Suppressor macrophage treated with lipopolysaccharide for 4 hours (primary cell): ENCODE measurements around the gene UMAD1.
"Not testable (repeated sequence)": the region's sequence is repeated elsewhere in the genome, so short reads cannot be mapped to it uniquely, and the experiment has no call there.

Experiments used
- DNase-seq: peaks from one replicate; pipeline ENCODE4 v3.0.0-alpha.2; 2020

UMAD1 gene

GRCh38 chr7:7652798-7653540, 12.4 kb downstream of the UMAD1 start:
- DNase-seq: no peak

DNA sequence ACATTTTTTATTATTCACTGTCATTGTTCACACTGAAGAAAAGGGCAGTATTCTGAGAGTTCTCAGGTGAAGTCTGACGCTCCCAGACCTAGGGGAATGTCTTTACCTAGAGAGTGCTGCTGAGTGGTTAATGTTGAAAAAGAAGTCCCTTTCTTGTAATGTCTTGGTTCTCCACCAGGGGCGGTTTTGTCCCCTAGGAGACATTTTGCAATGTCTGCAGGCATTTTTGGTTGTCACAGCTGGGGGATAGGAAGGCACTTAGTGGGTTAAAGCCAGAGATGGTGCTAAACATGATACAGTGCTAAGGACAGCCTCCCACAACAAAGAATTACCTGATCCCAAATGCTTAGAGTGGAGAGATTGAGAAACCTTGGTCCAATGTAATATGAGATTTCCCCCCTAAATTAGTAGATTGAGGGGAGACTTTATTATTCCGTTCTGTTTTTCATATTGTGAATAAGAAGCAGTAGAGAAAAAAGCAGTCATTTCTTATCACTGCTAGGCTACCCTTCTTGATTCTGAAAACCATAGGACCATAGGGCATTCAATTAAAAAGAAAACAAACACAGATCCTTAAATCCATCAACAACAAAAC, 13.1 kb downstream of the UMAD1 start:
- peak; percentile 27 for DNase-seq

- no peak for DNase-seq
These were observed 14.6 kb downstream of the UMAD1 start for GRCh38 chr7:7654964-7655715.

DNA sequence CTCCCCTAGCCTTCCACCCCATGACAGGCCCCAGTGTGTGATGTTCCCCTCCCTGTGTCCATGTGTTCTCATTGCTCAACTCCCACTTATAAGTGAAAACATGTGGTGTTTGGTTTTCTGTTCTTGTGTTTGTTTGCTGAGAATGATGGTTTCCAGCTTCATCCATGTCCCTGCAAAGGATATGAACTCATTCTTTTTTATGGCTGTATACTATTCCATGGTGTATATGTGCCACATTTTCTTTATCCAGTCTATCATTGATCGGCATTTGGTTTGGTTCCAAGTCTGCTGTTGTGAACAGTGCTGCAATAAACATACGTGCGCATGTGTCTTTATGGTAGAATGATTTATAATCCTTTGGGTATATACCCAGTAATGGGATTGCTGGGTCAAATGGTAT, 15.9 kb downstream of the UMAD1 start:
- DNase-seq: not testable (repeated sequence)

GRCh38 chr7:7662527-7662926, 22.0 kb downstream of the UMAD1 start:
- no peak for DNase-seq

- DNase-seq: no peak
These were observed 23.7 kb downstream of the UMAD1 start for GRCh38 chr7:7664291-7664690.

- no peak for DNase-seq
These were observed 24.5 kb downstream of the UMAD1 start for GRCh38 chr7:7665031-7665430.

DNA sequence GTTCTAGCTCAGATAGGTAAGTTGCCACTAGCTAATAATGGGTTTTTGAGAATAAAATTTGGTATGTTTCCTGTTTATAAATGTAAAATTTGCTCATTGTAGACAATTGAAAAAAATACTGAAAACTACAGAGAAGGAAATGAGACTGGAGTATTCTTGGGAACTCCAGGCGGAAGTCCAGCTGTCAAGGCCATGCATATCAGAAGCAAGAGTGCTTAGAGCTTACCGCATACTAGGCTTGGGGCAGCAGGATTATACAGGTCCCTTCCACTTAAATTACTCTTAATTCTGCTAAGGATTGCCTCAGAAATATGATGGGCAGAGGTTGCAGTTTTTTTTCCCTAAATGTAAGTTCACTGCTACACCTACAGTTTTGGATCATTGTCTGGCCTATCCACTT, 26.6 kb downstream of the UMAD1 start:
- DNase-seq: no peak

DNA sequence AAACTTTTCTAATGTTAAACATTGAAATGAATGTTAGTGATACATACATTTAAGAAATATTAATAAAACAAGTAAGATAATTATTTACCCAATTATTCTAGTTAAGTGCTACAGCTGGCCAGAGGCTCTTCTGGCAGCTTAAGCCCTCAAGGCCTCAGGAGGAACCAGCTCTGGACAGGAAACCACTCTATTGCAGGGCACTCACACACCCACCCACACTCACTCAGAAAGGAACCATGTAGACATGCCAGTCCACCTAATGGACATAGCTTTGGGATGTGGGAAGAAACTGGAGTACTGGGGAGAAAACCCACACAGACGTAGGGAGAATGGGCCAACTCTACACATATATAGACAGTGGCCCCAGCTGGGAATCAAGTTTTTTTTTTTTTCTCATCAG, 28.2 kb downstream of the UMAD1 start:
- DNase-seq: peak; percentile 43

- no peak for DNase-seq
These were observed 29.9 kb downstream of the UMAD1 start for GRCh38 chr7:7670490-7670889.

DNA sequence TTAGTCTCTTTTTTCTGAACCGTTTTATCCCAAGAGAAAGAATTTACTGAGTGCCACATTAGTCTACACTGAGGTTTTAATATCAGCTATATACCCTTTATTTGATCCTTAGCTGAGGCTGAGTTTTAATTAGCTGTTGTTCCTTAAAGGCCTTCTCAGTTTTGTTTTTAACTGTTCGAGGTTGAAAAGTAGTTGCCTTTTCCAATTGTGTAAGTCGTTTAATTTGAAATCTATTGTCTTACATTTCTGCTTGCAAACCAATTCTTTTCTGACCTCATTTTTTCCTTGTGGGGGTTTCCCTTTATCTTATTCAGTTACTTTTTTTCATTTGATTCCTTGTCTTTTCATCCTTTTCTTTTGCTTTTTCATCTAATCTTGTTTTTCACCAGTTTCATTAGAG, 30.8 kb downstream of the UMAD1 start:
- DNase-seq: peak; percentile 22

- no peak for DNase-seq
These were observed 32.1 kb downstream of the UMAD1 start for GRCh38 chr7:7672545-7673239.

GRCh38 chr7:7673240-7673550, 32.6 kb downstream of the UMAD1 start:
- DNase-seq: no peak

- no peak for DNase-seq
These were observed 35.1 kb downstream of the UMAD1 start for GRCh38 chr7:7675686-7676085.

DNA sequence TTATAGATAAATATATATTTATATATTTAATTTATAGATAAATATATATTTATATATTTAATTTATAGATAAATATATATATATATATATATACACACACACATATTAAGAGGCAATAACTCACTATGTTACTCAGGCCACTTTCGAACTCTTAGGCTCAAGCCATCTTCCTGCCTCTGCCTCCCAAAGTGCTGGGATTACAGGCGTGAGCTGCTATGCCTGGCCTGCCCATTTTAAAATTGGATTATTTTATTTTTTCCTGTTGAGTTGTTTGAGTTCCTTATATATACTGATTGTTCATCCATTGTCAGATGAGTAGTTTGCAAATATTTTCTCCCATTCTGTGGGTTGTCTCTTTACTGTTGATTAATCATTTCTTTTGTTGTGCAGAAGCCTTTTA, 39.1 kb downstream of the UMAD1 start:
- not testable (repeated sequence) for DNase-seq

GRCh38 chr7:7681191-7681935, 40.8 kb downstream of the UMAD1 start:
- DNase-seq: peak; percentile 64

DNA sequence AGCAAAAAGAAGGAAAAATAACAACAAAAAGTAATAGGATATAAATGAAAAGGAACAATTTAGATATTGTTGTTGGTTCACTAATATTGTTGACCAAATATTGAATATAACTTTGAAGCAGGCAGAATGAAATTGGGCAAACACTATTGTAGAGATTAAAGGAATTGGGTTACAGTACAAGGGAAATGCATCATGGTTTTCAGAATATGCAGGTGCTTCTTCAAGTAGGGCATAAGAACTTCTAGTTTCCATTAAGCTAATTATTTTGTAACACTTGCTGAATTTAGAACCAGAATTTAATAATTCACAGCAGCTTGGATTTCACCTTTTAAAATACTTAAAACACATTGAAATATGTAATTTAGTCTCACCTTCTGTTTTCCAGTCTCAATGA, 41.4 kb downstream of the UMAD1 start:
- DNase-seq: no peak

DNA sequence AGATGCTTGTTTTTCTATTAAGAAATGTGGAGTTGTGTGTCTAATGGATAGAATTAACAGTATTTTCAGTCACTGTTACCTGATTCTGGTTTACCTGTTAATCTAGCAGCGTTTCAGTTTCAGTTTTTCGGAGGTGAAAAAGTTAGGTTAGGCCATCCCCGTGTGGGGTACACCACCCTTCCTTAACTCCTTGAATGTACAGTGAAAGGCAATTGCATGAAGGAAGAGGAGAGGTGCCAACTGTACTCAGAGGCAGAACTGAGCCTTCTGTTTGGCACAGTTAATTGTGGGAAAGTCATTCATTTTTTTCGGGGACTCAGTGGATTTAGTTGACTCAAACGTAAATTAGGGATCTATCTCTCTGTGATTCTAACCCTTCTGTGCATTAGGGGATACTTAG, 42.3 kb downstream of the UMAD1 start:
- DNase-seq: no peak

DNA sequence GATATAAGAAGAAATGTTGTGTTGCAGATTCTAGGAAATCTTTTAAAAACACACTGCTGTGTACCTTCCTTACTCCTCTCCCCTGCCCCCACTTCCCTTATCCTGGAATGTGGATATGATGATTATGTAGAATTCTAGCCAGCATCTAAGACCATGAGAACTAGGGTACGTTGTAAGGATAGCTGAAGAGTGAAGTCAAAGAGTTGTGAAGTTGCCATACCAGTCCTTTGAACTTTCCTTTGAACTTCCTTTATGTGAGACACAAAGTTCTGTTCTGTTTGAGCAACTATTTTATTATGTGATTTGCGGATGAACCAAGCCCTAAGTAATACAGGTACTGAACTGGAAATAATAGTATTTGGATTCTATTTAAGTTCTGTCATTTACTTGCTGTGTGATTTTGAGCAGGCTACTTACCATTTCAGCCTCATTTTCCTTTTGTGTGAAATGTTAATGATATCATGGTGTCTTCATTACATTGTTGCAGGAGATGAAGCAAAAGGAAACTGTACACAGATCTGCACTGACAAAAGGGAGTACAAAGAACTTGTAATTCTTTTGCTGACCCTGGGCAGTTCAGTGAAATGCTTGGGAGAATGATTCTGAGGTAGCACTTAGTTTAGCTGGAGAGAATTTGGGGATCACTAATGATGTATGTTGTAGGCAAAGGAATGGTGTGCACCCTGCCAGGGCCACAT, 46.4 kb downstream of the UMAD1 start:
- no peak for DNase-seq

DNA sequence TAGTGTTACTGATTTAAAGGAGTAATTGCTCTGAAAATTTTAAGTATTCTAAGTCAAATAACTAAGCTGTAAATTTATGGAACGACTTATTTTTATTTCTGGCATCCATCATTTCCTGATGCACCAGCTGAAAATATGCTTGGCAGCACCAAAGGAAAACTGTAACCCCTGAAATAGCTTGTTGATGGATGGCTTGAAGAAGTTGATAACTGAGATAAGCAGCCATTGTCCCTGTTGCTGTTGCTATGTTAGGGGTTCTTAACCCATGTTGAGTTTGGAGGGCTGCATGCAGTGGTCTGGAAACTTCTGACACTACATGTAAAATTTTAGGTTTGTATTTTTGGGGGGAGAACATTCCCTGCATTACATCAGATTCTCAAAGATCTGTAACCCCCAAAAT, 47.2 kb downstream of the UMAD1 start:
- no peak for DNase-seq

- no peak for DNase-seq
These were observed 47.8 kb downstream of the UMAD1 start for GRCh38 chr7:7688310-7688709.

DNA sequence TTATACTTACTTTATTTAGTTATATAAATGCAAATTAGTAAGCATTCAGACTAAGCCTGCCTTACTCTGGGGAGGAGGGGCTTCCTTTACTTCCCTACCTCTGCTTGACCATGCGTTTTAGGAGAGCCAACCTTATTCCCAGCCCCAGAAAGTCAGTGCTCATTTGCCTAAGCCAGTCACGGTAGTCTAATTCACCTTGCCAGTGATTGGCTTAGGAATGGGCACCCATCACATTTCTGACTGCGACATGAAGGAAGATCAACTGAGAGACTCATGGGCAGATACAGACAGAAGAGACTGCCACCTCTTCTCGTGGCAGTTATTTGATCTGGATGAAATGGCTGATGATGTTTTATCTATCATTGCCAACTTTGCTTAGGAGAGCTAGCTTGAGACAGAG, 48.4 kb downstream of the UMAD1 start:
- DNase-seq: no peak
